Measurements from ENCODE around the gene PPP1R9B. TPM values are rescaled to one million over a fixed set of nuclear protein-coding genes. Genes with fewer than 3 reads are reported as not detected.

The PPP1R9B gene
- total RNA-seq, 4 donors from 2014 or later, result 28.6 to 37.2 (median 31.9) TPM

DNA sequence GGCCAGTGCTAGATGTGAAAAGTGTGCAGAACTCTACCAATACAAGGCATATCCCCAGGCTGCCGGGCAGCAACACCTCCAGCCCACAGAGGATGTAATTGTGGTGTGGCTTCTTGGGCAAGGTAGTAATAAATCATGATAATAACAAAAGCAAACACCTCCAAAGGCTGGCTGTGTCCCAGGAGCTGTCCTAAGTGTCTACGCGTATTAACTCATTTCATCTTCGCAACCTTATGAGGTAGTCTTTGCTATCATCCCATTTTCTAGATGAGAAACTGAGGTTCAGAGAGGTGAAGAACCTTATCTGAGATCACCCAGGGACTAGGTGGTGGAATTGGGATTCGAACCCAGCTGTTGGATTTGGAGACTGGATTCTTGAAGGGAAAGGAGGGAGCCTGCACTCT, 50.0 kb downstream of the PPP1R9B start:
- no peaks in the 10 kb centered on the region for H3K9me3 ChIP-seq
- peaks cover 5 to 20% of the 10 kb centered on the region in 2 donors for H3K36me3 ChIP-seq
- no peaks in the 10 kb centered on the region for H3K27me3 ChIP-seq
- peaks cover 38 to 43% of the 10 kb centered on the region in 2 donors for H3K4me1 ChIP-seq
- TF ChIP-seq POLR2A (IDR thresholded peaks at IDR 0.05) (no peak), CTCF (IDR thresholded peaks at IDR 0.05) (no peak)
- H3K27ac ChIP-seq, result peak overlapping the region; percentile 22 to 86 (median 84)
- WGBS, 2 donors, result 76 to 83% methylated on average over 5 of the region's 5 CpGs
- no peak overlapping the region for H3K4me3 ChIP-seq (replicated peaks in 1 of 3)
- intact Hi-C loops (cut with DNase I), result no loop called here
- no peak for DNase-seq

DNA sequence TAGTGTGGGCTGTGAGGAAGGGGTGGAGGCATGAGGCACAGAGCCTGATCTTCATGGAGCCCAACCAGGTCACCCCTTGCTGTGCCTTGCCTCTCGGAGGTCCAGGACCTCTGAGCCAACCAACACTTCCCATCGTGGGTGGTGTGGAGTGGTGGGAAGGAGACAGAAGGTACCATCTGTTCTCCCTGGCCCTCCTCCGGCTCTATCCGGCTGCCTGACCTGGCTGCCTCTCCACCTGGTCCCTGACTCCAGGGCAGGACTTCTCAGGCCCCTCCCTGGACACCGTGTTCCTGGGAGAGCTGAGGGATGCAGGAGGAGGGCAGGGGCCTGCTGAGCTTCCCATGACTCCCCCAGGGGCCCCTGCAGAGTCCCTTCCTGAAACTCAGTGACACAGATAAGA, 51.5 kb downstream of the PPP1R9B start:
- TF ChIP-seq CTCF (IDR thresholded peaks at IDR 0.05), result no peak
- no peak for TF ChIP-seq POLR2A (IDR thresholded peaks at IDR 0.05)
- peaks cover 3 to 15% of the 10 kb centered on the region in 2 donors for H3K36me3 ChIP-seq
- 70 to 82% methylated on average over 2 to 5 of the region's 5 CpGs for WGBS, 2 donors
- no peak for DNase-seq
- H3K27me3 ChIP-seq, result no peaks in the 10 kb centered on the region
- H3K27ac ChIP-seq, result no peak overlapping the region
- H3K4me3 ChIP-seq (replicated peaks in 1 of 3), result no peak overlapping the region
- H3K9me3 ChIP-seq, result no peaks in the 10 kb centered on the region
- intact Hi-C loops (cut with DNase I), result loop anchor here (5.0 kb wide), 1 partner anchor 63 kb away; no protein-coding TSS in a partner anchor
- peaks cover 40 to 52% of the 10 kb centered on the region in 2 donors for H3K4me1 ChIP-seq

GRCh38 chr17:50098583-50098982, 51.9 kb downstream of the PPP1R9B start:
- H3K27ac ChIP-seq, result no peak overlapping the region
- no peak for TF ChIP-seq POLR2A (IDR thresholded peaks at IDR 0.05)
- TF ChIP-seq CTCF (IDR thresholded peaks at IDR 0.05), result no peak
- peaks cover 3 to 15% of the 10 kb centered on the region in 2 donors for H3K36me3 ChIP-seq
- no peak overlapping the region for H3K4me3 ChIP-seq (replicated peaks in 1 of 3)
- H3K27me3 ChIP-seq, result no peaks in the 10 kb centered on the region
- intact Hi-C loops (cut with DNase I), result loop anchor here (5.0 kb wide), 1 partner anchor 64 kb away; no protein-coding TSS in a partner anchor
- no peak for DNase-seq
- H3K9me3 ChIP-seq, result no peaks in the 10 kb centered on the region
- H3K4me1 ChIP-seq, result peaks cover 43 to 56% of the 10 kb centered on the region in 2 donors
- WGBS, 2 donors, result 87 to 89% methylated on average over 4 of the region's 4 CpGs

GRCh38 chr17:50097926-50098325, 52.6 kb downstream of the PPP1R9B start:
- intact Hi-C loops (cut with DNase I), result loop anchor here (5.0 kb wide), 1 partner anchor 64 kb away; no protein-coding TSS in a partner anchor
- DNase-seq, result no peak
- WGBS, 2 donors, result 77 to 87% methylated on average over 4 of the region's 4 CpGs
- no peak overlapping the region for H3K27ac ChIP-seq
- no peaks in the 10 kb centered on the region for H3K9me3 ChIP-seq
- H3K36me3 ChIP-seq, result peaks cover 3 to 15% of the 10 kb centered on the region in 2 donors
- no peak for TF ChIP-seq POLR2A (IDR thresholded peaks at IDR 0.05)
- no peak for TF ChIP-seq CTCF (IDR thresholded peaks at IDR 0.05)
- H3K4me3 ChIP-seq (replicated peaks in 1 of 3), result no peak overlapping the region
- peaks cover 41 to 57% of the 10 kb centered on the region in 2 donors for H3K4me1 ChIP-seq
- no peaks in the 10 kb centered on the region for H3K27me3 ChIP-seq

DNA sequence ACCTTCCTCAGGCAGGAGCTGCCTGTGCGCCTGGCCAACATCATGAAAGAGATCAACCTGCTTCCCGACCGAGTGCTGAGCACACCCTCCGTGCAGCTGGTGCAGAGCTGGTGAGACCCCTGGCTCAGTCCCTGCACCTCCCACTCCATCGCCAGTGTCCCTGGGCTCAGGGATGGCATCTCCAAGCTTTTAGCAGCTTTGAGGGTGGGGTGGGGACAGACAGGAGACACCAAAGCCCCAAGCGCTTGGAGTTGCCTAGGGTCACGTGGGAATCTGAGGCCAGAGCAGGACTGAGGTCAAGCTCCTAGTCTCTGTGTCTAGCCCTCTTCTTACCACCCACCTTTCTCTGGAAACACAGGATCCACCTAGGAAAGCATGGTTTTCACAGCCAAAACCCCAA, 53.0 kb downstream of the PPP1R9B start:
- intact Hi-C loops (cut with DNase I), result loop anchor here (5.0 kb wide), 1 partner anchor 65 kb away; no protein-coding TSS in a partner anchor
- H3K27ac ChIP-seq, result no peak overlapping the region
- H3K36me3 ChIP-seq, result peaks cover 3 to 15% of the 10 kb centered on the region in 2 donors
- DNase-seq, result no peak
- H3K4me3 ChIP-seq (replicated peaks in 1 of 3), result no peak overlapping the region
- H3K27me3 ChIP-seq, result no peaks in the 10 kb centered on the region
- H3K9me3 ChIP-seq, result no peaks in the 10 kb centered on the region
- WGBS, 2 donors, result 91 to 100% methylated on average over 1 to 7 of the region's 7 CpGs
- no peak for TF ChIP-seq POLR2A (IDR thresholded peaks at IDR 0.05)
- TF ChIP-seq CTCF (IDR thresholded peaks at IDR 0.05), result no peak
- peaks cover 36 to 52% of the 10 kb centered on the region in 2 donors for H3K4me1 ChIP-seq
